ENCODE measurements around the gene PGAP6. TPM values are rescaled to one million over a fixed set of nuclear protein-coding genes. Genes with fewer than 3 reads are reported as not detected.
A peak's percentile ranks its signal among the peaks of the same experiment; 100 is the strongest.

PGAP6 gene
- total and polyA plus RNA-seq, 9 of the 15 experiments (the other 6 are each of a cell fraction or from before 2014, with no cell fraction given) = 0.45 to 50.2 (median 39.3) TPM

GRCh38 chr16:381012-381788 is 578 bp downstream of the PGAP6 start (continued):
- TF ChIP-seq REST (IDR thresholded peaks at IDR 0.05; ENCODE audit: borderline replicate concordance) = 0 out of 2 replicates have a peak, but pooled peaks have one; percentile 15
- TF ChIP-seq REST (CRISPR knock-in tag; IDR thresholded peaks at IDR 0.05; ENCODE audit: low read depth) = no peak
- TF ChIP-seq ZBTB1 (CRISPR knock-in tag; IDR thresholded peaks at IDR 0.05; ENCODE audit: borderline replicate concordance, low read depth) = no peak
- no peak for TF ChIP-seq CTCFL (IDR thresholded peaks at IDR 0.05; ENCODE audit: borderline replicate concordance, insufficient read depth, low read depth, low read length, poor library complexity, severe bottlenecking)
- TF ChIP-seq HDAC3 (IDR thresholded peaks at IDR 0.05; ENCODE audit: borderline replicate concordance, partially characterized antibody) = no peak
- TF ChIP-seq ZNF512 (tag; IDR thresholded peaks at IDR 0.05) = no peak
- peak; percentile 12 for TF ChIP-seq CCNT2 (IDR thresholded peaks at IDR 0.05; ENCODE audit: borderline replicate concordance, extremely low read depth, insufficient read length, low read depth, low read length)
- TF ChIP-seq RBM17 (IDR thresholded peaks at IDR 0.05; ENCODE audit: borderline replicate concordance, low read depth, low read length) = no peak
- TF ChIP-seq HMGXB4 (CRISPR knock-in tag; IDR thresholded peaks at IDR 0.05) = no peak

All from K562 (cell line).